H9 (cell line): ENCODE results near the gene MYOF. TPM values are rescaled to one million over a fixed set of nuclear protein-coding genes. Genes with fewer than 3 reads are reported as not detected.
"Not testable (repeated sequence)": the region's sequence is repeated elsewhere in the genome, so short reads cannot be mapped to it uniquely, and the experiment has no call there.

Experiments used
- DNase-seq: peaks from one replicate; pipeline ENCODE4 v3.0.0-alpha.2; 2017
- H2AFZ ChIP-seq: one replicate; pipeline ENCODE4 v1.6.1; 2013; ENCODE audit warnings: mild to moderate bottlenecking, low read length, control low read depth, moderate library complexity
- H2AK5ac ChIP-seq: 2 replicates; pipeline ENCODE4 v1.6.1; 2013; ENCODE audit warnings: low read length, control low read depth, mixed read lengths; ENCODE audit not compliant: insufficient read length
- H2BK120ac ChIP-seq: one replicate; pipeline ENCODE4 v1.6.1; 2013; ENCODE audit warnings: low read depth, mild to moderate bottlenecking, low read length, control low read depth, inconsistent platforms; ENCODE audit not compliant: poor library complexity, severe bottlenecking
- H2BK12ac ChIP-seq: 2 replicates; pipeline ENCODE4 v1.6.1; 2013; ENCODE audit warnings: low read length, control low read depth, mixed read lengths, low read depth; ENCODE audit not compliant: insufficient read length
- H2BK15ac ChIP-seq: 2 replicates; pipeline ENCODE4 v1.6.1; 2013; ENCODE audit warnings: low read depth, low read length, control low read depth
- H2BK20ac ChIP-seq: one replicate; pipeline ENCODE4 v1.6.1; 2013; ENCODE audit warnings: low read depth, mild to moderate bottlenecking, low read length, control low read depth, inconsistent platforms; ENCODE audit not compliant: poor library complexity, severe bottlenecking
- H2BK5ac ChIP-seq: 2 replicates; pipeline ENCODE4 v1.6.1; 2013; ENCODE audit warnings: low read length, control low read depth, mixed read lengths; ENCODE audit not compliant: insufficient read length
- H3K14ac ChIP-seq: 2 replicates; pipeline ENCODE4 v1.6.1; 2013; ENCODE audit warnings: low read length, control low read depth; ENCODE audit not compliant: insufficient read depth
- H3K18ac ChIP-seq: 2 replicates; pipeline ENCODE4 v1.6.1; 2013; ENCODE audit warnings: low read depth, mild to moderate bottlenecking, mixed read lengths, low read length, control low read depth; ENCODE audit not compliant: insufficient read length
- H3K23ac ChIP-seq: 2 replicates; pipeline ENCODE4 v1.6.1; 2013; ENCODE audit warnings: low read length, control low read depth, mixed read lengths, low read depth; ENCODE audit not compliant: insufficient read length
- H3K23me2 ChIP-seq: 2 replicates; pipeline ENCODE4 v1.6.1; 2013; ENCODE audit warnings: low read depth, mild to moderate bottlenecking, mixed read lengths, low read length, control low read depth; ENCODE audit not compliant: insufficient read length, poor library complexity, severe bottlenecking
- H3K27ac ChIP-seq: 2 replicates; pipeline ENCODE4 v1.5.1; 2013; ENCODE audit warnings: low read length, control low read depth, mixed read lengths, low read depth; ENCODE audit not compliant: insufficient read length
- H3K27me3 ChIP-seq: 2 replicates; pipeline ENCODE4 v1.6.1; 2013; ENCODE audit warnings: low read length, control low read depth, inconsistent platforms; ENCODE audit not compliant: insufficient read depth
- H3K4ac ChIP-seq: 2 replicates; pipeline ENCODE4 v1.6.1; 2013; ENCODE audit warnings: low read depth, mild to moderate bottlenecking, control low read depth, inconsistent platforms, low read length, moderate library complexity
- H3K4me1 ChIP-seq: 2 replicates; pipeline ENCODE4 v1.6.1; 2013; ENCODE audit warnings: low read length, control low read depth, inconsistent platforms; ENCODE audit not compliant: insufficient read depth
- H3K4me2 ChIP-seq: 2 replicates; pipeline ENCODE4 v1.6.1; 2013; ENCODE audit warnings: low read length, control low read depth, mixed read lengths; ENCODE audit not compliant: insufficient read length, insufficient read depth
- H3K56ac ChIP-seq: 2 replicates; pipeline ENCODE4 v1.6.1; 2013; ENCODE audit warnings: low read depth, mild to moderate bottlenecking, mixed read lengths, low read length, control low read depth; ENCODE audit not compliant: insufficient read length
- H3K79me1 ChIP-seq: 2 replicates; pipeline ENCODE4 v1.6.1; 2013; ENCODE audit warnings: low read depth, mild to moderate bottlenecking, moderate library complexity, low read length, control low read depth, inconsistent platforms; ENCODE audit not compliant: insufficient read depth, poor library complexity, severe bottlenecking
- H3K79me2 ChIP-seq: 2 replicates; pipeline ENCODE4 v1.6.1; 2013; ENCODE audit warnings: low read length, control low read depth, inconsistent platforms; ENCODE audit not compliant: insufficient read depth
- H3K9ac ChIP-seq: 2 replicates; pipeline ENCODE4 v1.6.1; 2013; ENCODE audit warnings: low read length, control low read depth, mixed read lengths; ENCODE audit not compliant: insufficient read length; ENCODE audit errors: extremely low read depth
- H3K9me3 ChIP-seq: one replicate; pipeline ENCODE4 v1.6.1; 2013; ENCODE audit warnings: low read depth, low read length, inconsistent platforms; ENCODE audit not compliant: control insufficient read depth
- H3T11ph ChIP-seq: one replicate; pipeline ENCODE4 v1.6.1; 2013; ENCODE audit warnings: mild to moderate bottlenecking, low read length, control low read depth, inconsistent platforms
- H4K20me1 ChIP-seq: one replicate; pipeline ENCODE4 v1.6.1; 2013; ENCODE audit not compliant: control insufficient read depth, insufficient read length, insufficient read depth
- H4K5ac ChIP-seq: 2 replicates; pipeline ENCODE4 v1.6.1; 2013; ENCODE audit warnings: low read depth, mild to moderate bottlenecking, mixed read lengths, low read length, control low read depth; ENCODE audit not compliant: insufficient read length
- H4K8ac ChIP-seq: replicated peaks from 2 replicates; pipeline ENCODE4 v1.6.1; 2013; ENCODE audit warnings: low read length, control low read depth, mixed read lengths, low read depth; ENCODE audit not compliant: insufficient read length
- H4K91ac ChIP-seq: 2 replicates; pipeline ENCODE4 v1.6.1; 2013; ENCODE audit warnings: low read depth, mild to moderate bottlenecking, moderate library complexity, mixed read lengths, low read length, control low read depth; ENCODE audit not compliant: insufficient read length
- H3K27ac Mint-ChIP-seq, 3 experiments: 2 replicates in 2 of 3; 3 replicates in 1 of 3; pipeline ENCODE4 v1.8.0; 2020 to 2021; ENCODE audit warnings: mixed read lengths in 3 of 3, mild to moderate bottlenecking in 1 of 3, moderate library complexity in 1 of 3
- H3K27me3 Mint-ChIP-seq: 2 replicates; pipeline ENCODE4 v1.8.0; 2021; ENCODE audit warnings: low read depth, mild to moderate bottlenecking, moderate library complexity, mixed read lengths
- H3K36me3 Mint-ChIP-seq, 3 experiments: 2 replicates in 2 of 3; 3 replicates in 1 of 3; pipeline ENCODE4 v1.8.0; 2020 to 2021; ENCODE audit warnings: low read depth in 3 of 3, mixed read lengths in 3 of 3; ENCODE audit not compliant: insufficient read depth in 1 of 3
- H3K4me1 Mint-ChIP-seq, 2 experiments: 2 replicates each; pipeline ENCODE4 v1.8.0; 2020; ENCODE audit warnings: mixed read lengths in 2 of 2
- H3K4me3 Mint-ChIP-seq, 2 experiments: 2 replicates in 1 of 2; 3 replicates in 1 of 2; pipeline ENCODE4 v1.8.0; 2020 to 2021; ENCODE audit warnings: mild to moderate bottlenecking in 2 of 2, mixed read lengths in 2 of 2, moderate library complexity in 1 of 2
- H3K9me3 Mint-ChIP-seq, 2 experiments: 2 replicates in 1 of 2; 3 replicates in 1 of 2; pipeline ENCODE4 v1.8.0; 2020; ENCODE audit warnings: mild to moderate bottlenecking in 2 of 2, mixed read lengths in 2 of 2, moderate library complexity in 1 of 2
- CTCF ChIP-seq: fragments of 200-600 bp; sonication (generic); conservative IDR thresholded peaks from 3 replicates; pipeline ENCODE4 v1.8.0; 2021; ENCODE audit warnings: antibody characterized with exemption, mild to moderate bottlenecking
- WGBS: extraction: QIAGEN DNeasy Blood & Tissue Kit; methylation state at CpG from one replicate; pipeline ENCODE4 v1.1.7; 2013; ENCODE audit warnings: missing lambda C conversion rate, low lambda C conversion rate, mixed read lengths; ENCODE audit not compliant: insufficient read length; ENCODE audit errors: extremely low coverage; 5-methylcytosine and 5-hydroxymethylcytosine counted together
- total RNA-seq: library from RNA; stranded (reverse); gene quantifications from 2 replicates; pipeline ENCODE4 v1.2.1, GENCODE V29; 2021

MYOF gene
- total RNA-seq, 1 experiment from 2014 or later: 2.8 TPM

- no peak overlapping the region for H4K91ac ChIP-seq
- no peak overlapping the region for H4K5ac ChIP-seq
- no peak overlapping the region for H2AFZ ChIP-seq
- H2BK12ac ChIP-seq: no peak overlapping the region
- H3K18ac ChIP-seq: no peak overlapping the region
- H3K4me3 Mint-ChIP-seq: no peak overlapping the region
- no peak overlapping the region for H2AK5ac ChIP-seq
- H2BK5ac ChIP-seq: no peak overlapping the region
- no peak for DNase-seq
- H3K79me1 ChIP-seq: no peaks in the 10 kb centered on the region
- H4K20me1 ChIP-seq: no peaks in the 10 kb centered on the region
- H3K79me2 ChIP-seq: no peaks in the 10 kb centered on the region
- no peak overlapping the region for H3T11ph ChIP-seq
- no peaks in the 10 kb centered on the region for H3K27me3 ChIP-seq
- H4K8ac ChIP-seq: no peak overlapping the region
- no peak overlapping the region for H2BK120ac ChIP-seq
- no peak overlapping the region for H3K4ac ChIP-seq
- no peaks in the 10 kb centered on the region for H3K9me3 ChIP-seq
- no peak overlapping the region for H3K9ac ChIP-seq
- no peak overlapping the region for H3K27ac ChIP-seq
- no peaks in the 10 kb centered on the region for H3K9me3 Mint-ChIP-seq
- no peaks in the 10 kb centered on the region for H3K27me3 Mint-ChIP-seq
- no peaks in the 10 kb centered on the region for H3K36me3 Mint-ChIP-seq
- H3K4me1 Mint-ChIP-seq: peaks cover 13 to 16% of the 10 kb centered on the region in 2 experiments
- no CpG with 5 or more reads among the region's 10 CpGs for WGBS
- H3K27ac Mint-ChIP-seq: peak overlapping the region in 2 of 3 experiments; percentile 63 to 71; a peak in 3 of 7 replicates
- no peak overlapping the region for H3K23ac ChIP-seq
- no peak overlapping the region for H3K4me2 ChIP-seq
- 0 out of 2 replicates have a peak overlapping the region, but pooled peaks have one; percentile 49 for H2BK15ac ChIP-seq
- no peak overlapping the region for H3K56ac ChIP-seq
- no peaks in the 10 kb centered on the region for H3K23me2 ChIP-seq
- H2BK20ac ChIP-seq: no peak overlapping the region
- TF ChIP-seq CTCF: no peak
- H3K14ac ChIP-seq: no peak overlapping the region; the same call in 1 of the 2 replicates
- H3K4me1 ChIP-seq: no peaks in the 10 kb centered on the region; the same call in 1 of the 2 replicates
These were observed 13.5 kb downstream of the MYOF start for GRCh38 chr10:93468461-93469213.

DNA sequence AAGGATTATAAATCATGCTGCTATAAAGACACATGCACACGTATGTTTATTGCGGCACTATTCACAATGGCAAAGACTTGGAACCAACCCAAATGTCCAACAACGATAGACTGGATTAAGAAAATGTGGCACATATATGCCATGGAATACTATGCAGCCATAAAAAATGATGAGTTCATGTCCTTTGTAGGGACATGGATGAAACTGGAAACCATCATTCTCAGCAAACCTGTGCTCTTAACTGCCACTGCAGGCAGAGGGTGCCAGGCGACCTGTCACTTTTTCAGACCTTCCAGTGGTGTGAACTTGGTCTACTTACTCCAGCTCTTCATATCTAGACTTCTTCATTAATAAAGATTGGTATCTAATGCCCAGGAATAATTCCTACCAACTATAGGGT lies 14.5 kb downstream of the MYOF start:
- H3K27me3 Mint-ChIP-seq, H3K4ac ChIP-seq, H3K4me2 ChIP-seq, H3K9me3 Mint-ChIP-seq, H3K27ac Mint-ChIP-seq, H3K14ac ChIP-seq, H4K91ac ChIP-seq, H4K8ac ChIP-seq, H3T11ph ChIP-seq, H3K79me1 ChIP-seq, H3K56ac ChIP-seq, H3K36me3 Mint-ChIP-seq, H3K23me2 ChIP-seq, H2BK12ac ChIP-seq, H2AFZ ChIP-seq, H2BK15ac ChIP-seq, H3K27ac ChIP-seq, H2BK5ac ChIP-seq, H3K79me2 ChIP-seq, H2BK120ac ChIP-seq, H3K27me3 ChIP-seq, DNase-seq, H4K20me1 ChIP-seq, H2BK20ac ChIP-seq, H3K4me1 ChIP-seq, H3K23ac ChIP-seq, H4K5ac ChIP-seq, H3K18ac ChIP-seq, H3K9ac ChIP-seq, H2AK5ac ChIP-seq, H3K4me3 Mint-ChIP-seq, H3K9me3 ChIP-seq: not testable (repeated sequence)
- peaks cover 13 to 16% of the 10 kb centered on the region in 2 experiments for H3K4me1 Mint-ChIP-seq
- no CpG with 5 or more reads among the region's 4 CpGs for WGBS
